Brain microvascular endothelial cell (primary cell): ENCODE data around the gene RAPGEF1.
A peak's percentile ranks its signal among the peaks of the same experiment; 100 is the strongest.

ENCODE experiments used
- DNase-seq: peaks from one replicate; pipeline ENCODE4 v3.0.0-alpha.2; 2020
- H3K27ac ChIP-seq: fragments of 250-450 bp; sonication (Bioruptor Pico); 2 replicates; pipeline ENCODE4 v1.5.1; 2020; ENCODE audit warnings: mild to moderate bottlenecking, moderate library complexity
- H3K27me3 ChIP-seq: fragments of 250-450 bp; sonication (Bioruptor Pico); replicated peaks from 2 replicates; pipeline ENCODE4 v1.5.1; 2020; ENCODE audit warnings: mild to moderate bottlenecking
- H3K36me3 ChIP-seq: fragments of 250-450 bp; sonication (Bioruptor Pico); replicated peaks from 2 replicates; pipeline ENCODE4 v1.5.1; 2020; ENCODE audit warnings: mild to moderate bottlenecking
- H3K4me3 ChIP-seq: 2 replicates; pipeline ENCODE4 v1.5.1; 2011; ENCODE audit warnings: low read depth, mild to moderate bottlenecking, control low read depth, low read length, moderate library complexity
- in situ Hi-C: cut with HindIII; loops from 2 replicates; pipeline ENCODE4 v1.10.0; 2017; ENCODE audit warnings: low sequenced_read_pairs, low pct_ligation_motif_present
- TF ChIP-seq, protein P1 (sequence below): IDR thresholded peaks from 2 replicates; pipeline ENCODE4 v1.5.1; 2011; ENCODE audit warnings: low read depth, mild to moderate bottlenecking, moderate library complexity, low read length, control low read depth, inconsistent platforms; ENCODE audit errors: missing control alignments

The RAPGEF1 gene

DNA sequence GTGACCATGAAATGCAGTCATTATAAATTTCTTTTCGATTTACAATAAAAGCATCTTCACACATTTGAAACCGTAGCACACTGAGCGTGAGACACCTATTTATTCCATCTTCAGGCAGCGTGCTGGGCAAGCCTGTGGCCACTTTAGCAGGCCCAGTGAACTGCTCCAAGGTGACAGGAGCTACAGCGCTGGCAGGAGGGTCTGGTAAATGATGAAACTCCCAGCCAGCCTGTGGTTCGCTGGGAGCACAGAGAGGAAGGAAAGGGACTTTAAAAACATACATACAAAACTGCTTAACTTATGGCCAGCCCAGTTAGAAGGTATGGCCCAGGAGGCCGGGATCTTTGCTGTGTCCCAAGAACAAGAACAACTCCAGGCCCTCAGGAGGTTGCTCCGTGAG, 5.1 kb downstream of the RAPGEF1 start:
- Histone ChIP-seq H3K27ac (no peak overlapping the region), H3K4me3 (no peak overlapping the region), H3K27me3 (no peaks in the 10 kb centered on the region), H3K36me3 (no peaks in the 10 kb centered on the region)
- in situ Hi-C loops = no loop called here
- DNase-seq = no peak
- TF ChIP-seq, protein P1, sequence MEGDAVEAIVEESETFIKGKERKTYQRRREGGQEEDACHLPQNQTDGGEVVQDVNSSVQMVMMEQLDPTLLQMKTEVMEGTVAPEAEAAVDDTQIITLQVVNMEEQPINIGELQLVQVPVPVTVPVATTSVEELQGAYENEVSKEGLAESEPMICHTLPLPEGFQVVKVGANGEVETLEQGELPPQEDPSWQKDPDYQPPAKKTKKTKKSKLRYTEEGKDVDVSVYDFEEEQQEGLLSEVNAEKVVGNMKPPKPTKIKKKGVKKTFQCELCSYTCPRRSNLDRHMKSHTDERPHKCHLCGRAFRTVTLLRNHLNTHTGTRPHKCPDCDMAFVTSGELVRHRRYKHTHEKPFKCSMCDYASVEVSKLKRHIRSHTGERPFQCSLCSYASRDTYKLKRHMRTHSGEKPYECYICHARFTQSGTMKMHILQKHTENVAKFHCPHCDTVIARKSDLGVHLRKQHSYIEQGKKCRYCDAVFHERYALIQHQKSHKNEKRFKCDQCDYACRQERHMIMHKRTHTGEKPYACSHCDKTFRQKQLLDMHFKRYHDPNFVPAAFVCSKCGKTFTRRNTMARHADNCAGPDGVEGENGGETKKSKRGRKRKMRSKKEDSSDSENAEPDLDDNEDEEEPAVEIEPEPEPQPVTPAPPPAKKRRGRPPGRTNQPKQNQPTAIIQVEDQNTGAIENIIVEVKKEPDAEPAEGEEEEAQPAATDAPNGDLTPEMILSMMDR = no peak

DNA sequence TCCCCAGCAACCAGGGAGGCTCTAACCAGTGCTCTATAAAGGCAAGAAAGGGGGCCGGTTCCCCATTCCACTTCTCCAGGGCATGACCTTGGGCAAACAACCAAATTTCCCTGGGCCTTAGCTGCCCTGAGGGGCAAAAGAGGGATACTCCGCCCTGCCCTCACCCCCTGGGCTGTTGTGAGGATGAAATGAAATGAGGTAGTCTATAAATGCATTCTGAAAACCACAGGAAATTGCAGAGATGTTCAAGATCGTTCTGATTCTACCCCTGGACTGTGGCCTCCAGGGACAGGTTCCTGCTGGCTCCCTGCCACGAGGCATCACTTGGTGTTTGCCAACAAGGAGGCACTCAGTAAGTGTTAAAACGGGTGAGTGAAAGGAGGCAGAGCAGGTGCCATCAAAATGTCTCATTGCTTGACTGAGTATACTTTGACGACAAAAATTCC, 5.7 kb downstream of the RAPGEF1 start:
- Histone ChIP-seq H3K36me3 (no peaks in the 10 kb centered on the region), H3K4me3 (no peak overlapping the region), H3K27ac (peak overlapping the region; percentile 79), H3K27me3 (no peaks in the 10 kb centered on the region)
- DNase-seq = no peak
- TF ChIP-seq, protein P1 = no peak
- in situ Hi-C loops = no loop called here

DNA sequence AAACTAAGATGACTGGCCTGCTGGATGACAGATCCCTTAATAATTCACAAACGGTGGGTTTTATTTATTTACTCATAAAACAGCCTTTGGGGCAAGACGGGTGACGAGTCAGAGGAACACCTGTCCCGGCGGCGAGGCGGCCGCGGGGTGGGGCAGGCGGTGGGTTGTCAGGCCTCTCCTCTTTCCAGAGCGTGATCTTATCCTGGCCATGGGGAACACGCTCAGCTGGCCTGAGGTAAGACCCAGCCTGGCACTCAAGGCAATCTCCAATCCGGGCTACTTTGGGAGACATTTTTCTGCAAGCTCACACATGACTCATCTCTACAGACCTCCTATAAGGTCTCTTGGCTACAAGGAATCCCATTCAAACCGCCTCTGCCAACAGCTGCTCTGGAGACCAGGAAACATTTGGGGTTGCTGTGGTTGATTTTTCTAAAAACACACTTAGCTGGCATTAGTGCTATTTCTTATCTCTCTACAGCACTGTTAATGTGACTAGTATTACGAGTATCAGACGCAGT, 6.3 kb downstream of the RAPGEF1 start:
- peak overlapping the region; percentile 9 for H3K4me3 ChIP-seq
- no peaks in the 10 kb centered on the region for H3K27me3 ChIP-seq
- peak overlapping the region; percentile 79 for H3K27ac ChIP-seq
- DNase-seq = peak; percentile 94
- H3K36me3 ChIP-seq = no peaks in the 10 kb centered on the region
- in situ Hi-C loops = no loop called here
- TF ChIP-seq, protein P1 = no peak

DNA sequence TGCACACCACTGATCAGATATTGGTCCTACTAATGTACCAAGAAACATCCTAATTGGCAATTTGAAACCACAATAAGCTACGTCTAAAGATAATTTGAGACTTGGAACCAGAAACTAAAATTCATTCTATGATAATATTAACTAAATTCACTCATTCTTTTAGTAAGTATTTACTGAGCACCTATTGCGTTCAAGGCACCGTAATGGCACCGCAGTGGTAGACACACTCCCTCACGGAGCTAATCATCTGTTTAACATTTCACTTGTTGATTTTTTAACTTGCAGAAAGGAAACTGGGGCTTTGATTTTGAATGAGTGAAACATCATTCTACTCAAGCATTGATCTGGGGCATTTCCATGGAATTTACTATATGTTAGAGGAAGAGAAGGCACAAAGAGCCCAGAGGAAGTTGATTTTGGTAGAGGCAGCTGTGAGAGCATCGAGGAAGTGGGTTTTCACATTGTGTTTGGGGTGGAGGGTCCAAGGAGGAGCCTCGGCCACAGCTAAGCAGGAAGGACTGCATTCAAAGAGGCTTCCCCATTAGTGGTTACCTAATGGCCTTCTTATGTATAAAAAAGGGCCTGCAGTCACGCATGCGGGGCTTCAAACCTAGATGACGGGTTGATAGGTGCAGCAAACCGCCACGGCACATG, 7.1 kb downstream of the RAPGEF1 start:
- Histone ChIP-seq H3K27ac (no peak overlapping the region), H3K4me3 (no peak overlapping the region), H3K36me3 (no peaks in the 10 kb centered on the region), H3K27me3 (no peaks in the 10 kb centered on the region)
- DNase-seq = no peak
- in situ Hi-C loops = no loop called here
- TF ChIP-seq, protein P1 = no peak

DNA sequence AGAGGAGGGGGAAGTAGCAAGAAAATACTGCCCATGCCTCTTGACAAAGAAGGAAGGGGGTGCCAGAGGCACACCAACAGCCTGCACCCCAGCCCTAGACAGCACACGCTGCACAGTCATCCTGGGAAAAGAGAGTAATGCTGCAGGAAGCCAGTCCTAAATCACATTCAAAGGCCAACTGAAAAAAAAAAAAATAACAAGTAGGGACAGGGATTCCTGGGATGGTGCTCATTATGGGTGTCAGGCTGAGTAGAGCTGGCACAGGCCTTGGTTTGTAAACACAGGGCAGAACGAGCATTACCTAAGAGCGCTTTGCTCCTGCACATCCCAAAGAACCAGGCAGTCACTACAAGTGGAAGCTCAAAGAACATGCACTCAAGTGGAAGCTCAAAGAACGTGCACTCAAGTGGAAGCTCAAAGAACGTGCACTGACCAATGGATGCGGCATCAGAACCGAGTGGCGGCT, 7.8 kb downstream of the RAPGEF1 start:
- no peak overlapping the region for H3K4me3 ChIP-seq
- TF ChIP-seq, protein P1 = no peak
- H3K27ac ChIP-seq = no peak overlapping the region
- no peak for DNase-seq
- H3K27me3 ChIP-seq = no peaks in the 10 kb centered on the region
- H3K36me3 ChIP-seq = no peaks in the 10 kb centered on the region
- in situ Hi-C loops = no loop called here
